Endodermal cell (in vitro differentiated cells): ENCODE results near the gene VCPKMT. TPM values are rescaled to one million over a fixed set of nuclear protein-coding genes. Genes with fewer than 3 reads are reported as not detected.

Source experiments
- DNase-seq: peaks from one replicate; pipeline ENCODE4 v3.0.0-alpha.2; 2017
- H3K27ac ChIP-seq: 2 replicates; pipeline ENCODE4 v1.5.1; 2013; ENCODE audit warnings: mild to moderate bottlenecking, low read depth, low read length, moderate library complexity
- H3K27me3 ChIP-seq: 2 replicates; pipeline ENCODE4 v1.6.1; 2013; ENCODE audit warnings: mild to moderate bottlenecking, low read length, moderate library complexity; ENCODE audit not compliant: insufficient read depth, control insufficient read depth, poor library complexity, severe bottlenecking
- H3K36me3 ChIP-seq: 2 replicates; pipeline ENCODE4 v1.7.0; 2013; ENCODE audit warnings: mild to moderate bottlenecking, low read length, moderate library complexity; ENCODE audit not compliant: control insufficient read depth, insufficient read depth
- H3K4me1 ChIP-seq: one replicate; pipeline ENCODE4 v1.7.0; 2013; ENCODE audit warnings: low read length; ENCODE audit not compliant: control insufficient read depth, insufficient read depth
- H3K4me3 ChIP-seq: 2 replicates; pipeline ENCODE4 v1.5.1; 2013; ENCODE audit warnings: mild to moderate bottlenecking, low read length, moderate library complexity
- H3K9ac ChIP-seq: 2 replicates; pipeline ENCODE4 v1.6.1; 2013; ENCODE audit warnings: mild to moderate bottlenecking, low read length, moderate library complexity; ENCODE audit not compliant: poor library complexity, severe bottlenecking; ENCODE audit errors: extremely low read depth
- H3K9me3 ChIP-seq: 2 replicates; pipeline ENCODE4 v1.6.1; 2013; ENCODE audit warnings: mild to moderate bottlenecking, low read length, moderate library complexity; ENCODE audit not compliant: control insufficient read depth
- H3K27ac Mint-ChIP-seq: 2 replicates; pipeline ENCODE4 v1.8.0; 2020; ENCODE audit warnings: mixed read lengths
- H3K27me3 Mint-ChIP-seq: 2 replicates; pipeline ENCODE4 v1.8.0; 2021; ENCODE audit warnings: mild to moderate bottlenecking, mixed read lengths; ENCODE audit not compliant: insufficient read depth
- H3K36me3 Mint-ChIP-seq: 2 replicates; pipeline ENCODE4 v1.8.0; 2020; ENCODE audit warnings: low read depth, mixed read lengths
- H3K4me1 Mint-ChIP-seq: 2 replicates; pipeline ENCODE4 v1.8.0; 2020; ENCODE audit warnings: mixed read lengths
- H3K4me3 Mint-ChIP-seq: 2 replicates; pipeline ENCODE4 v1.8.0; 2020; ENCODE audit warnings: mild to moderate bottlenecking, moderate library complexity, mixed read lengths
- H3K9me3 Mint-ChIP-seq: 2 replicates; pipeline ENCODE4 v1.8.0; 2020; ENCODE audit warnings: mild to moderate bottlenecking, mixed read lengths
- WGBS, 2 experiments: methylation state at CpG; one replicate each; pipeline versions ENCODE4 v1.1.5 to v1.1.7; 2013; ENCODE audit warnings: missing lambda C conversion rate in 2 of 2, mixed read lengths in 1 of 2; ENCODE audit not compliant: insufficient coverage in 1 of 2, insufficient read length in 1 of 2; 5-methylcytosine and 5-hydroxymethylcytosine counted together
- total RNA-seq, 2 donors: library from RNA; stranded (reverse); fragmentation: NEBNext Ultra II Directional in 1 of 2; extraction: Animal tissue kit (Norgen Biotek cat#: 25700) in 1 of 2; gene quantifications; 2 replicates in 1 of 2; 3 replicates in 1 of 2; pipeline ENCODE4 v1.2.1, GENCODE V29; 2021
- TF ChIP-seq, protein P1 (sequence below): fragments of 200-600 bp; sonication (generic); conservative IDR thresholded peaks from 2 replicates; pipeline ENCODE4 v1.5.0; 2021; ENCODE audit warnings: antibody characterized with exemption, mild to moderate bottlenecking

Gene VCPKMT
- total RNA-seq, 2 donors from 2014 or later = 9.6 to 13.4 TPM

- Mint-ChIP-seq H3K27me3 (no peaks in the 10 kb centered on the region), H3K27ac (no peak overlapping the region), H3K4me3 (no peak overlapping the region), H3K4me1 (no peaks in the 10 kb centered on the region), H3K9me3 (no peaks in the 10 kb centered on the region), H3K36me3 (no peaks in the 10 kb centered on the region)
- Histone ChIP-seq H3K9ac (no peak overlapping the region), H3K4me1 (no peaks in the 10 kb centered on the region), H3K36me3 (no peaks in the 10 kb centered on the region), H3K27me3 (no peaks in the 10 kb centered on the region), H3K27ac (no peak overlapping the region), H3K9me3 (no peaks in the 10 kb centered on the region), H3K4me3 (no peak overlapping the region)
- DNase-seq = no peak
- TF ChIP-seq, protein P1, sequence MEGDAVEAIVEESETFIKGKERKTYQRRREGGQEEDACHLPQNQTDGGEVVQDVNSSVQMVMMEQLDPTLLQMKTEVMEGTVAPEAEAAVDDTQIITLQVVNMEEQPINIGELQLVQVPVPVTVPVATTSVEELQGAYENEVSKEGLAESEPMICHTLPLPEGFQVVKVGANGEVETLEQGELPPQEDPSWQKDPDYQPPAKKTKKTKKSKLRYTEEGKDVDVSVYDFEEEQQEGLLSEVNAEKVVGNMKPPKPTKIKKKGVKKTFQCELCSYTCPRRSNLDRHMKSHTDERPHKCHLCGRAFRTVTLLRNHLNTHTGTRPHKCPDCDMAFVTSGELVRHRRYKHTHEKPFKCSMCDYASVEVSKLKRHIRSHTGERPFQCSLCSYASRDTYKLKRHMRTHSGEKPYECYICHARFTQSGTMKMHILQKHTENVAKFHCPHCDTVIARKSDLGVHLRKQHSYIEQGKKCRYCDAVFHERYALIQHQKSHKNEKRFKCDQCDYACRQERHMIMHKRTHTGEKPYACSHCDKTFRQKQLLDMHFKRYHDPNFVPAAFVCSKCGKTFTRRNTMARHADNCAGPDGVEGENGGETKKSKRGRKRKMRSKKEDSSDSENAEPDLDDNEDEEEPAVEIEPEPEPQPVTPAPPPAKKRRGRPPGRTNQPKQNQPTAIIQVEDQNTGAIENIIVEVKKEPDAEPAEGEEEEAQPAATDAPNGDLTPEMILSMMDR = no peak
- WGBS, 2 experiments = 84% methylated on average over 1 of the region's 1 CpG; no CpG with 5 or more reads in 1 of the 2 experiments
These were observed 28.8 kb downstream of the VCPKMT start for GRCh38 chr14:50087341-50088116.

- H3K27ac ChIP-seq = no peak overlapping the region
- H3K27ac Mint-ChIP-seq = no peak overlapping the region
- no peak overlapping the region for H3K4me3 ChIP-seq
- H3K36me3 ChIP-seq = no peaks in the 10 kb centered on the region
- no peaks in the 10 kb centered on the region for H3K4me1 Mint-ChIP-seq
- H3K4me1 ChIP-seq = no peaks in the 10 kb centered on the region
- no peaks in the 10 kb centered on the region for H3K9me3 ChIP-seq
- no peaks in the 10 kb centered on the region for H3K27me3 Mint-ChIP-seq
- TF ChIP-seq, protein P1 = no peak
- H3K4me3 Mint-ChIP-seq = no peak overlapping the region
- H3K36me3 Mint-ChIP-seq = no peaks in the 10 kb centered on the region
- 96 to 100% methylated on average over 2 of the region's 2 CpGs for WGBS, 2 experiments
- no peaks in the 10 kb centered on the region for H3K9me3 Mint-ChIP-seq
- H3K9ac ChIP-seq = no peak overlapping the region
- DNase-seq = no peak
- no peaks in the 10 kb centered on the region for H3K27me3 ChIP-seq
These were observed 30.1 kb downstream of the VCPKMT start for GRCh38 chr14:50086321-50086711.

- DNase-seq = no peak
- Histone ChIP-seq H3K36me3 (no peaks in the 10 kb centered on the region), H3K9ac (no peak overlapping the region), H3K27ac (no peak overlapping the region), H3K4me1 (no peaks in the 10 kb centered on the region), H3K4me3 (no peak overlapping the region), H3K27me3 (no peaks in the 10 kb centered on the region), H3K9me3 (no peaks in the 10 kb centered on the region)
- TF ChIP-seq, protein P1 = no peak
- H3K4me1 Mint-ChIP-seq = no peaks in the 10 kb centered on the region
- 88 to 97% methylated on average over 9 to 10 of the region's 10 CpGs for WGBS, 2 experiments
- H3K27ac Mint-ChIP-seq = no peak overlapping the region
- H3K36me3 Mint-ChIP-seq = no peaks in the 10 kb centered on the region
- H3K9me3 Mint-ChIP-seq = no peaks in the 10 kb centered on the region
- H3K4me3 Mint-ChIP-seq = no peak overlapping the region
- no peaks in the 10 kb centered on the region for H3K27me3 Mint-ChIP-seq
These were observed 30.6 kb downstream of the VCPKMT start for GRCh38 chr14:50085570-50086320.
